K562 (cell line): ENCODE data around the gene CENPV. TPM values are rescaled to one million over a fixed set of nuclear protein-coding genes. Genes with fewer than 3 reads are reported as not detected.
A peak's percentile ranks its signal among the peaks of the same experiment; 100 is the strongest.

ENCODE experiments used
- DACH1 ChIP-seq: fragments of 450-650 bp; IDR thresholded peaks from 2 replicates; pipeline ENCODE4 v1.6.1; 2018; ENCODE audit not compliant: partially characterized antibody
- HNRNPH1 ChIP-seq: fragments of 200-400 bp; formaldehyde crosslinking; optimal IDR thresholded peaks from 2 replicates; pipeline ENCODE3; 2017; ENCODE audit warnings: low read depth, mild to moderate bottlenecking, low read length, moderate library complexity
- NELFE ChIP-seq: IDR thresholded peaks from 2 replicates; pipeline ENCODE4 v1.6.1; 2011; ENCODE audit warnings: mild to moderate bottlenecking; ENCODE audit not compliant: insufficient read depth, insufficient read length
- PCBP1 ChIP-seq: fragments of 200-400 bp; formaldehyde crosslinking; IDR thresholded peaks from 2 replicates; pipeline ENCODE4 v1.6.1; 2018; ENCODE audit warnings: mild to moderate bottlenecking, low read depth, low read length; ENCODE audit not compliant: poor library complexity, severe bottlenecking
- POLR2AphosphoS5 ChIP-seq: IDR thresholded peaks from 2 replicates; pipeline ENCODE4 v1.6.1; 2011; ENCODE audit warnings: mild to moderate bottlenecking, low read depth, low read length, moderate library complexity; ENCODE audit not compliant: control insufficient read depth, insufficient read depth
- RFX7 ChIP-seq: fragments of 250-450 bp; sonication (Bioruptor Pico); IDR thresholded peaks from 2 replicates; pipeline ENCODE4 v1.5.1; 2021; ENCODE audit warnings: mild to moderate bottlenecking
- RHOXF2B ChIP-seq: fragments of 250-450 bp; sonication (Bioruptor Pico); conservative IDR thresholded peaks from 2 replicates; pipeline ENCODE4 v1.5.1; 2021
- SIRT6 ChIP-seq: IDR thresholded peaks from one replicate; pipeline ENCODE4 v1.6.1; 2012; ENCODE audit warnings: low read depth, mild to moderate bottlenecking, control low read depth, inconsistent platforms, low read length, moderate library complexity
- SMC3 ChIP-seq: conservative IDR thresholded peaks from 2 replicates; pipeline ENCODE4 v1.6.1; 2011; ENCODE audit warnings: low read depth, low read length, improper control_type of control experiment; ENCODE audit not compliant: insufficient read depth
- SOX6 ChIP-seq: fragments of 450-650 bp; IDR thresholded peaks from 2 replicates; pipeline ENCODE4 v1.6.1; 2014; ENCODE audit warnings: mild to moderate bottlenecking
- SREBF2 ChIP-seq: sonication (generic); formaldehyde crosslinking; IDR thresholded peaks from 2 replicates; pipeline ENCODE4 v1.4.0; 2020; ENCODE audit warnings: mild to moderate bottlenecking, missing genetic modification reagents
- SRF ChIP-seq, 2 experiments: fragments of 250-450, 450-650 bp in 1 of 2; sonication (Bioruptor Pico) in 1 of 2; sonication (generic) in 1 of 2; formaldehyde crosslinking; IDR thresholded peaks; 2 replicates each; pipeline versions ENCODE4 v1.5.0 to v1.5.1; 2020 to 2022; ENCODE audit warnings: mild to moderate bottlenecking in 1 of 2, missing genetic modification reagents in 1 of 2
- ZNF263 ChIP-seq: sonication (generic); formaldehyde crosslinking; IDR thresholded peaks from 2 replicates; pipeline ENCODE4 v1.8.0; 2022; ENCODE audit warnings: mild to moderate bottlenecking, missing genetic modification reagents, borderline replicate concordance
- ZNF3 ChIP-seq: fragments of 250-450 bp; sonication (Bioruptor Pico); IDR thresholded peaks from 2 replicates; pipeline ENCODE4 v1.5.0; 2021; ENCODE audit warnings: mild to moderate bottlenecking, moderate library complexity
- ZNF316 ChIP-seq: fragments of 450-650 bp; IDR thresholded peaks from 2 replicates; pipeline ENCODE4 v1.6.1; 2016
- polyA plus RNA-seq, 8 experiments: library from polyadenylated mRNA; depleted of rRNA in 4 of 8; stranded (reverse) in 5 of 8; unstranded in 3 of 8; fragments of >200 nt; fragmentation: Nextera tagmentation in 2 of 8; fragmentation: Illumina TruSeq in 1 of 8; extraction: Ambion mirVana in 2 of 8; extraction: Trizol in 1 of 8; gene quantifications; 2 replicates each; pipeline versions ENCODE4 v1.2.1 to v1.2.3, GENCODE V29; 2011 to 2014; ENCODE audit warnings: inconsistent platforms in 1 of 8, missing spikeins in 1 of 8
- total RNA-seq, 7 experiments: library from RNA; depleted of rRNA in 6 of 7; stranded (reverse); fragments of >200 nt in 6 of 7; fragmentation: Illumina TruSeq in 2 of 7; extraction: Trizol in 2 of 7; gene quantifications; 2 replicates each; pipeline versions ENCODE4 v1.2.1 to v1.2.3, GENCODE V29; 2011 to 2021; ENCODE audit warnings: low replicate concordance in 1 of 7
- TF ChIP-seq, protein P1 (sequence below): sonication (generic); formaldehyde crosslinking; IDR thresholded peaks from 2 replicates; pipeline ENCODE4 v1.8.1; 2022; ENCODE audit warnings: missing genetic modification reagents
- TF ChIP-seq, protein P2 (sequence below): sonication (generic); formaldehyde crosslinking; IDR thresholded peaks from 2 replicates; pipeline ENCODE4 v1.8.0; 2022; ENCODE audit warnings: mild to moderate bottlenecking, missing genetic modification reagents
- TF ChIP-seq, protein P3 (sequence below), 2 experiments: IDR thresholded peaks; 2 replicates each; pipeline ENCODE4 v1.6.1; 2011; ENCODE audit warnings: borderline replicate concordance in 1 of 2, control low read depth in 1 of 2, low read depth in 1 of 2, low read length in 1 of 2, mild to moderate bottlenecking in 1 of 2, mixed read lengths in 1 of 2, moderate library complexity in 1 of 2; ENCODE audit not compliant: insufficient read depth in 1 of 2, insufficient read length in 1 of 2, poor library complexity in 1 of 2, severe bottlenecking in 1 of 2; ENCODE audit errors: extremely low read depth in 1 of 2
- TF ChIP-seq, protein P4 (sequence below): fragments of 250-450 bp; sonication (Bioruptor Pico); IDR thresholded peaks from 2 replicates; pipeline ENCODE4 v1.8.0; 2021; ENCODE audit warnings: mild to moderate bottlenecking, moderate library complexity
- TF ChIP-seq, protein P5 (sequence below): sonication (generic); formaldehyde crosslinking; IDR thresholded peaks from 2 replicates; pipeline ENCODE4 v1.8.1; 2023; ENCODE audit warnings: mild to moderate bottlenecking, missing genetic modification reagents, moderate library complexity

Gene CENPV
- total and polyA plus RNA-seq, 9 of the 15 experiments (the other 6 are each of a cell fraction or from before 2014, with no cell fraction given) = 17.8 to 131 (median 89.3) TPM

DNA sequence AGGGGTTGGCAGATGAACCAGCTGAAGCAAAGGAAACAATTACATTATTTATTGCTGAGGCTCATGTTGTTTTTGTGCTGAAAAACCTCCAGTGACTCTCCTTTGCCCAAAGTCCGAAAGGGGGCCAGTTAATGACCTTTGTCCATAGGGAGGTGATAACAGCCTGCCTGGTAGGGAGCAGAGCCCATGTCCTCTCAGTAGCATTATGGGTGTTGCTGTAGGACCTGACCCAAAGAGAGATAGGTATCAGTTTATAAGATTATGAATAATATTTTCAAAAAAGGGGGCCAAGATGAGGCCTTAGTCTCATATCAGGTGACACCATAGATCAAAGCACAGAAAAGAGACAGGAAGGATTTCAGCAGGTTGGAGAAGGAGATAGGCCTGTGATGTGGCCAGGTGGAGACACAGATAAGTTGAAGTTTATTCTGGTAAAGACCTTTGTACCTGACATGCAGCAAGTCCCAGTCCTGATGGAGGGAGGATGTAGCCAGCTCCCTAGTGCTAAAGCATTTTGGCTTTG, 55.1 kb downstream of the CENPV start (continued):
- TF ChIP-seq SMC3 (no peak), HNRNPH1 (no peak), ZNF3 (CRISPR knock-in tag) (no peak), PCBP1 (no peak), SOX6 (peak; percentile 31; the same call in 1 of the 2 replicates), RFX7 (CRISPR knock-in tag) (no peak), SRF (CRISPR knock-in tag; IDR thresholded peaks at IDR 0.05) (no peak), SREBF2 (CRISPR knock-in tag) (no peak), SIRT6 (no peak), RHOXF2B (CRISPR knock-in tag) (no peak), NELFE (no peak), DACH1 (no peak), POLR2AphosphoS5 (peak; percentile 44; the same call in 1 of the 2 replicates), ZNF316 (no peak), ZNF263 (CRISPR knock-in tag) (no peak)
- TF ChIP-seq, protein P1, sequence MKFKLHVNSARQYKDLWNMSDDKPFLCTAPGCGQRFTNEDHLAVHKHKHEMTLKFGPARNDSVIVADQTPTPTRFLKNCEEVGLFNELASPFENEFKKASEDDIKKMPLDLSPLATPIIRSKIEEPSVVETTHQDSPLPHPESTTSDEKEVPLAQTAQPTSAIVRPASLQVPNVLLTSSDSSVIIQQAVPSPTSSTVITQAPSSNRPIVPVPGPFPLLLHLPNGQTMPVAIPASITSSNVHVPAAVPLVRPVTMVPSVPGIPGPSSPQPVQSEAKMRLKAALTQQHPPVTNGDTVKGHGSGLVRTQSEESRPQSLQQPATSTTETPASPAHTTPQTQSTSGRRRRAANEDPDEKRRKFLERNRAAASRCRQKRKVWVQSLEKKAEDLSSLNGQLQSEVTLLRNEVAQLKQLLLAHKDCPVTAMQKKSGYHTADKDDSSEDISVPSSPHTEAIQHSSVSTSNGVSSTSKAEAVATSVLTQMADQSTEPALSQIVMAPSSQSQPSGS (CRISPR knock-in tag) = no peak
- TF ChIP-seq, protein P2, sequence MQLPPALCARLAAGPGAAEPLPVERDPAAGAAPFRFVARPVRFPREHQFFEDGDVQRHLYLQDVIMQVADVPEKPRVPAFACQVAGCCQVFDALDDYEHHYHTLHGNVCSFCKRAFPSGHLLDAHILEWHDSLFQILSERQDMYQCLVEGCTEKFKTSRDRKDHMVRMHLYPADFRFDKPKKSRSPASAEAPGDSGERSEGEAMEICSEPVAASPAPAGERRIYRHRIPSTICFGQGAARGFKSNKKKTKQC (CRISPR knock-in tag) = no peak
- TF ChIP-seq, protein P3, sequence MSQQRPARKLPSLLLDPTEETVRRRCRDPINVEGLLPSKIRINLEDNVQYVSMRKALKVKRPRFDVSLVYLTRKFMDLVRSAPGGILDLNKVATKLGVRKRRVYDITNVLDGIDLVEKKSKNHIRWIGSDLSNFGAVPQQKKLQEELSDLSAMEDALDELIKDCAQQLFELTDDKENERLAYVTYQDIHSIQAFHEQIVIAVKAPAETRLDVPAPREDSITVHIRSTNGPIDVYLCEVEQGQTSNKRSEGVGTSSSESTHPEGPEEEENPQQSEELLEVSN (IDR thresholded peaks at IDR 0.05; ENCODE audit: borderline replicate concordance in 1 of 2, extremely low read depth in 1 of 2, insufficient read depth in 1 of 2, insufficient read length in 1 of 2, low read depth in 1 of 2, low read length in 1 of 2, poor library complexity in 1 of 2, severe bottlenecking in 1 of 2) = no peak
- TF ChIP-seq, protein P4, sequence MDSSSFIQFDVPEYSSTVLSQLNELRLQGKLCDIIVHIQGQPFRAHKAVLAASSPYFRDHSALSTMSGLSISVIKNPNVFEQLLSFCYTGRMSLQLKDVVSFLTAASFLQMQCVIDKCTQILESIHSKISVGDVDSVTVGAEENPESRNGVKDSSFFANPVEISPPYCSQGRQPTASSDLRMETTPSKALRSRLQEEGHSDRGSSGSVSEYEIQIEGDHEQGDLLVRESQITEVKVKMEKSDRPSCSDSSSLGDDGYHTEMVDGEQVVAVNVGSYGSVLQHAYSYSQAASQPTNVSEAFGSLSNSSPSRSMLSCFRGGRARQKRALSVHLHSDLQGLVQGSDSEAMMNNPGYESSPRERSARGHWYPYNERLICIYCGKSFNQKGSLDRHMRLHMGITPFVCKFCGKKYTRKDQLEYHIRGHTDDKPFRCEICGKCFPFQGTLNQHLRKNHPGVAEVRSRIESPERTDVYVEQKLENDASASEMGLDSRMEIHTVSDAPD (CRISPR knock-in tag) = no peak
- TF ChIP-seq, protein P5, sequence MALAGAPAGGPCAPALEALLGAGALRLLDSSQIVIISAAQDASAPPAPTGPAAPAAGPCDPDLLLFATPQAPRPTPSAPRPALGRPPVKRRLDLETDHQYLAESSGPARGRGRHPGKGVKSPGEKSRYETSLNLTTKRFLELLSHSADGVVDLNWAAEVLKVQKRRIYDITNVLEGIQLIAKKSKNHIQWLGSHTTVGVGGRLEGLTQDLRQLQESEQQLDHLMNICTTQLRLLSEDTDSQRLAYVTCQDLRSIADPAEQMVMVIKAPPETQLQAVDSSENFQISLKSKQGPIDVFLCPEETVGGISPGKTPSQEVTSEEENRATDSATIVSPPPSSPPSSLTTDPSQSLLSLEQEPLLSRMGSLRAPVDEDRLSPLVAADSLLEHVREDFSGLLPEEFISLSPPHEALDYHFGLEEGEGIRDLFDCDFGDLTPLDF (CRISPR knock-in tag) = no peak
